Mesodermal cell (in vitro differentiated cells): ENCODE results near the gene SYCP2.
"Not testable (repeated sequence)": the region's sequence is repeated elsewhere in the genome, so short reads cannot be mapped to it uniquely, and the experiment has no call there.

Experiments
- H3K27ac ChIP-seq: 2 replicates; pipeline ENCODE4 v1.7.0; 2013; ENCODE audit warnings: mild to moderate bottlenecking, low read depth, low read length, moderate library complexity; ENCODE audit not compliant: severe bottlenecking
- H3K36me3 ChIP-seq: 2 replicates; pipeline ENCODE4 v1.7.1; 2013; ENCODE audit warnings: mild to moderate bottlenecking, low read length, moderate library complexity; ENCODE audit not compliant: control insufficient read depth, insufficient read depth
- H3K4me1 ChIP-seq: one replicate; pipeline ENCODE4 v1.7.1; 2013; ENCODE audit warnings: mild to moderate bottlenecking, low read length; ENCODE audit not compliant: insufficient read depth, control insufficient read depth, poor library complexity, severe bottlenecking
- H3K4me3 ChIP-seq: 2 replicates; pipeline ENCODE4 v1.7.0; 2013; ENCODE audit warnings: low read length, control low read depth, mild to moderate bottlenecking; ENCODE audit not compliant: insufficient read depth, poor library complexity, severe bottlenecking; ENCODE audit errors: extremely low read depth
- H3K9me3 ChIP-seq: 2 replicates; pipeline ENCODE4 v1.7.1; 2013; ENCODE audit warnings: mild to moderate bottlenecking, low read length, moderate library complexity; ENCODE audit not compliant: control insufficient read depth
- WGBS, 2 experiments: methylation state at CpG; one replicate each; pipeline ENCODE4 v1.1.5; 2013; ENCODE audit warnings: missing lambda C conversion rate in 2 of 2; ENCODE audit not compliant: insufficient coverage in 2 of 2; 5-methylcytosine and 5-hydroxymethylcytosine counted together

SYCP2 gene

GRCh38 chr20:59861401-59861800, 72.0 kb downstream of the SYCP2 start:
- 80 to 94% methylated on average over 1 to 2 of the region's 4 CpGs for WGBS, 2 experiments
- Histone ChIP-seq H3K4me1 (no peaks in the 10 kb centered on the region), H3K27ac (no peak overlapping the region), H3K4me3 (no peak overlapping the region), H3K36me3 (no peaks in the 10 kb centered on the region), H3K9me3 (no peaks in the 10 kb centered on the region)

GRCh38 chr20:59858425-59858824, 75.0 kb downstream of the SYCP2 start:
- no peaks in the 10 kb centered on the region for H3K36me3 ChIP-seq
- no peak overlapping the region for H3K27ac ChIP-seq
- no peaks in the 10 kb centered on the region for H3K9me3 ChIP-seq
- no peaks in the 10 kb centered on the region for H3K4me1 ChIP-seq
- H3K4me3 ChIP-seq, result no peak overlapping the region
- WGBS, 2 experiments, result 90 to 97% methylated on average over 3 of the region's 5 CpGs

GRCh38 chr20:59857966-59858365, 75.5 kb downstream of the SYCP2 start:
- Histone ChIP-seq H3K4me1 (no peaks in the 10 kb centered on the region), H3K4me3 (no peak overlapping the region), H3K9me3 (no peaks in the 10 kb centered on the region), H3K27ac (no peak overlapping the region), H3K36me3 (no peaks in the 10 kb centered on the region)
- WGBS, 2 experiments, result 83% methylated on average over 1 of the region's 2 CpGs; no CpG with 5 or more reads in 1 of the 2 experiments

- WGBS, 2 experiments, result 88 to 93% methylated on average over 3 of the region's 5 CpGs
- H3K4me3 ChIP-seq, H3K4me1 ChIP-seq, H3K27ac ChIP-seq, H3K36me3 ChIP-seq, H3K9me3 ChIP-seq: not testable (repeated sequence)
Measured at GRCh38 chr20:59856941-59857340, 76.5 kb downstream of the SYCP2 start.

- H3K4me1 ChIP-seq, H3K9me3 ChIP-seq, H3K36me3 ChIP-seq, H3K27ac ChIP-seq, H3K4me3 ChIP-seq: not testable (repeated sequence)
- no CpG with 5 or more reads among the region's 1 CpG for WGBS, 2 experiments
Measured at GRCh38 chr20:59856526-59856925, 76.9 kb downstream of the SYCP2 start.

- WGBS, 2 experiments, result 43 to 47% methylated on average over 3 of the region's 7 CpGs
- Histone ChIP-seq H3K36me3 (no peaks in the 10 kb centered on the region), H3K4me3 (no peak overlapping the region)
Measured at GRCh38 chr20:59850018-59850641, 83.3 kb downstream of the SYCP2 start.

GRCh38 chr20:59848182-59848581, 85.3 kb downstream of the SYCP2 start:
- Histone ChIP-seq H3K27ac (no peak overlapping the region), H3K4me1 (no peaks in the 10 kb centered on the region), H3K36me3 (no peaks in the 10 kb centered on the region), H3K9me3 (no peaks in the 10 kb centered on the region), H3K4me3 (no peak overlapping the region)
- 60% methylated on average over 1 of the region's 2 CpGs; no CpG with 5 or more reads in 1 of the 2 experiments for WGBS, 2 experiments

More at GRCh38 chr20:59850018-59850641, 83.3 kb downstream of the SYCP2 start:
- Histone ChIP-seq H3K4me1 (no peaks in the 10 kb centered on the region), H3K9me3 (no peaks in the 10 kb centered on the region), H3K27ac (no peak overlapping the region)

- no peak overlapping the region for H3K4me3 ChIP-seq
- H3K9me3 ChIP-seq, result no peaks in the 10 kb centered on the region
- no peak overlapping the region for H3K27ac ChIP-seq
- no peaks in the 10 kb centered on the region for H3K4me1 ChIP-seq
- H3K36me3 ChIP-seq, result no peaks in the 10 kb centered on the region
- no CpG with 5 or more reads among the region's 3 CpGs for WGBS, 2 experiments
Measured at GRCh38 chr20:59845472-59845871, 88.0 kb downstream of the SYCP2 start.

- Histone ChIP-seq H3K4me1 (peaks cover 4% of the 10 kb centered on the region), H3K36me3 (no peaks in the 10 kb centered on the region), H3K27ac (no peak overlapping the region), H3K9me3 (no peaks in the 10 kb centered on the region), H3K4me3 (no peak overlapping the region)
- 89 to 93% methylated on average over 5 of the region's 5 CpGs for WGBS, 2 experiments
Measured at GRCh38 chr20:59839400-59839799, 94.0 kb downstream of the SYCP2 start.

- Histone ChIP-seq H3K9me3 (no peaks in the 10 kb centered on the region), H3K4me1 (peaks cover 4% of the 10 kb centered on the region), H3K4me3 (no peak overlapping the region), H3K36me3 (no peaks in the 10 kb centered on the region), H3K27ac (no peak overlapping the region)
- 81 to 94% methylated on average over 2 of the region's 4 CpGs for WGBS, 2 experiments
Measured at GRCh38 chr20:59837623-59838394, 95.6 kb downstream of the SYCP2 start.

GRCh38 chr20:59836767-59837166, 96.7 kb downstream of the SYCP2 start:
- peaks cover 4% of the 10 kb centered on the region for H3K4me1 ChIP-seq
- WGBS, 2 experiments, result 62 to 68% methylated on average over 4 to 5 of the region's 6 CpGs
- H3K9me3 ChIP-seq, result no peaks in the 10 kb centered on the region
- no peak overlapping the region for H3K27ac ChIP-seq
- no peak overlapping the region for H3K4me3 ChIP-seq
- H3K36me3 ChIP-seq, result no peaks in the 10 kb centered on the region
